LNCaP clone FGC (cell line): ENCODE data around the gene FTL.

Experiments
- DNase-seq: peaks from one replicate; pipeline ENCODE4 v3.0.0-alpha.2; 2011; ENCODE audit warnings: low read depth
- H3K4me3 ChIP-seq: 2 replicates; pipeline ENCODE4 v1.5.1; 2011; ENCODE audit warnings: mild to moderate bottlenecking, low read depth, low read length, control low read depth
- TF ChIP-seq, protein P1 (sequence below): IDR thresholded peaks from 2 replicates; pipeline ENCODE4 v1.5.1; 2012; ENCODE audit warnings: mild to moderate bottlenecking; ENCODE audit not compliant: control insufficient read depth, insufficient read depth; ENCODE audit errors: extremely low read depth

Gene FTL

DNA sequence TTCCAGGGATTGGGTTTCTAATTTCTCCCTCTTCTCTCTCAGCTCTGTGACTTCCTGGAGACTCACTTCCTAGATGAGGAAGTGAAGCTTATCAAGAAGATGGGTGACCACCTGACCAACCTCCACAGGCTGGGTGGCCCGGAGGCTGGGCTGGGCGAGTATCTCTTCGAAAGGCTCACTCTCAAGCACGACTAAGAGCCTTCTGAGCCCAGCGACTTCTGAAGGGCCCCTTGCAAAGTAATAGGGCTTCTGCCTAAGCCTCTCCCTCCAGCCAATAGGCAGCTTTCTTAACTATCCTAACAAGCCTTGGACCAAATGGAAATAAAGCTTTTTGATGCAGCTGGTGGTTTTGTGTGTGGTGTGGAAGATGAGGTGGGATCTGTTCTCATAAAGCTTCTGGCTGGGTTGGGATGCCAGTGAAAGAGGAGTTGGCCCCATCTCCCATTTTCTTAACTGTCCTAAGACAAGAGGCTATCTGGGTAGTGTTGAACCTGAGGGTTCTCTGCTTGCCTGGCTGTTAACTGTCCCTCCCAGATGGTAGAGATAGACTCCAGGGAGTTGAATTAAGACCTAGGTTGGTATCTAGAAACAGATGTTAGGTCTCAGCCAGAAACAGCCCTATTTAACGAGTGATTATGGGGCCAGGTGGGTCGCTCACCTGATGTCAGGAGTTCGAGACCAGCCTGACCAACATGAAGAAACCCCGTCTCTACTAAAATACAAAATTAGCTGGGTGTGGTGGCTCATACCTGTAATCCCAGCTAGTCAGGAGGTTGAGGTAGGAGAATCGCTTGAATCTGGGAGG lies 1.6 kb downstream of the FTL start:
- no peak for DNase-seq
- H3K4me3 ChIP-seq, result peak overlapping the region; percentile 71
- TF ChIP-seq, protein P1, sequence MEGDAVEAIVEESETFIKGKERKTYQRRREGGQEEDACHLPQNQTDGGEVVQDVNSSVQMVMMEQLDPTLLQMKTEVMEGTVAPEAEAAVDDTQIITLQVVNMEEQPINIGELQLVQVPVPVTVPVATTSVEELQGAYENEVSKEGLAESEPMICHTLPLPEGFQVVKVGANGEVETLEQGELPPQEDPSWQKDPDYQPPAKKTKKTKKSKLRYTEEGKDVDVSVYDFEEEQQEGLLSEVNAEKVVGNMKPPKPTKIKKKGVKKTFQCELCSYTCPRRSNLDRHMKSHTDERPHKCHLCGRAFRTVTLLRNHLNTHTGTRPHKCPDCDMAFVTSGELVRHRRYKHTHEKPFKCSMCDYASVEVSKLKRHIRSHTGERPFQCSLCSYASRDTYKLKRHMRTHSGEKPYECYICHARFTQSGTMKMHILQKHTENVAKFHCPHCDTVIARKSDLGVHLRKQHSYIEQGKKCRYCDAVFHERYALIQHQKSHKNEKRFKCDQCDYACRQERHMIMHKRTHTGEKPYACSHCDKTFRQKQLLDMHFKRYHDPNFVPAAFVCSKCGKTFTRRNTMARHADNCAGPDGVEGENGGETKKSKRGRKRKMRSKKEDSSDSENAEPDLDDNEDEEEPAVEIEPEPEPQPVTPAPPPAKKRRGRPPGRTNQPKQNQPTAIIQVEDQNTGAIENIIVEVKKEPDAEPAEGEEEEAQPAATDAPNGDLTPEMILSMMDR, result no peak

DNA sequence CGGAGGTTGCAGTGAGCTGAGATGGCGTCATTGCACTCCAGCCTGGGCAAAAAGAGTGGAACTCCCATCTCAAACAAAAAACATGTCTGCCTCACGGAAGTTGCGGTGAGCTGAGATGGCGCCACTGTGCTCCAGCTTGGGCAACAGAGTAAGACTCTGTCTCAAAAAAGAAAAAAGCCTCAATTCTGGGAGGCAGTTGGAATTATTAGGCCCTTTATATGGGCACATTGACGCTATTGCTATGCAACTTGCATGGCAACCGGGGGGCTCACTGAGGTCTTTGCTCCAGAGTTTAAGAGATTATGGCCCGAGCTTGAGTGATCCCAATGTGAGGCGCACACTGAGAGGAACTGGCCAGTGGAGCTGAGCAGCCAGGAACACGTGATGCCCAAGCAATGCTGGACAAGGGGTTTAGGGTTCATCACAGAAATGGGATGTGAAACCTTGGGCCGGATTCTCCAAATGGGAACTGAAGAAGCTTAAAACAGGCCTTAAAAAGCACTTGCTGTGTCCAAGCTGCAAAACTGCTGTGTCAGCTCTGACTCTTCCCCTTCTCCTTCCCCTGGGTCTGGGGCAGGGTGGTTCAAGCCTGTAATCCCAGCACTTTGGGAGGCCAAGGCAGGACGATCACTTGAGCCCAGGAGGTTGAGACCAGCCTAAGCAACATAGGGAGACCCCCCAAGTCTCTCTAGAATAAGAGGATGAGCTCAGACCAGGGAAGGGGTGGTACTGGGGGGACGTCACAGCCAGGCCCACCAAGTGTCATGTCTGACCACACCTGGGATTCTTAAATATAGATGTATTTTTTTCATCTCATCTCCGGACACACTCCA lies 2.5 kb downstream of the FTL start:
- H3K4me3 ChIP-seq, result no peak overlapping the region
- no peak for DNase-seq

DNA sequence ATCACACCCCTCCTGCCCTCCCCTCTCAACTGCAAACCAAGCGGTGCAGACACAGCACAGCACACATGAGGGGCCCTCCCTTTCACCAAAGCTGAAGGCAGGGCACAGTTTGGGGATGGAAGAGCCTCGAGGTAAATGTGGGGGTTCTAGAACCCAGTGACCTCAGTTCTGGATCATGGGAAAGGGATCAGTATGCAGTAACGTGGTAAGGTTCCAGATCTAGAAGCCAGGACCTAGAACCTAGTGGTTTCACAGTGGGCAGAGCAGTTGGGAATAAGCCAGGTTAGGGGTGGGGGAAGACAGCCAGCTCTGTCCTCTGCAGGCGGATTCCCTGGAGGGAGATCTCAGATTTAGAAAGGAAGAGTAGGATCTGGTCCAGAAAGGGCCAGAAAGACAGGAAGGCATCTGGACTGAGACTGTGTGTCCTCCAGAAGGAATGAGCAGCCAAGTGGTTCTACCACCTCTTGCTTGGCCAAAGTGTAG lies 3.1 kb downstream of the FTL start:
- DNase-seq, result no peak
- no peak overlapping the region for H3K4me3 ChIP-seq
- TF ChIP-seq, protein P1, result no peak

More for the DNA sequence above, 2.5 kb downstream of the FTL start:
- TF ChIP-seq, protein P1, result no peak

DNA sequence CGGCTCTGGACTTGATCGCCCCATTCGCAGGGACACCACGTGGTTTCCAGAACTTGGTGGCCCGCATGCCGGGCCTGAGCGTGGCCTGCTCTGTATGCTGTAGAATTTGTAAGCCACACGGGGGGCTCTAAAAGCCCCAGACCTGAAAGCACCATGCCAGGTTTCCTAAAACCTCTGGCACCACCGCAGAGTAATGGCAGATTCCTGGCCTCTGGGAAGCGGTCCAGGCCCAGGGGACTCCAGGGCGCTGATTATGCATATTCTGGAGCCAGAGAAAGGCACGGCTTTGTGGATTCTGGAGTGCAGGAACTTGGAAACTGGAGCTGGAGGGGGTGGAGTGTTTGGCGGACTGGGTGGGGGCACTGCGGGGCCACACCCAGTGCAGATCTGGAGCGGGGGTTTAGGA lies 3.7 kb downstream of the FTL start:
- DNase-seq, result no peak
- no peak overlapping the region for H3K4me3 ChIP-seq
- TF ChIP-seq, protein P1, result no peak

DNA sequence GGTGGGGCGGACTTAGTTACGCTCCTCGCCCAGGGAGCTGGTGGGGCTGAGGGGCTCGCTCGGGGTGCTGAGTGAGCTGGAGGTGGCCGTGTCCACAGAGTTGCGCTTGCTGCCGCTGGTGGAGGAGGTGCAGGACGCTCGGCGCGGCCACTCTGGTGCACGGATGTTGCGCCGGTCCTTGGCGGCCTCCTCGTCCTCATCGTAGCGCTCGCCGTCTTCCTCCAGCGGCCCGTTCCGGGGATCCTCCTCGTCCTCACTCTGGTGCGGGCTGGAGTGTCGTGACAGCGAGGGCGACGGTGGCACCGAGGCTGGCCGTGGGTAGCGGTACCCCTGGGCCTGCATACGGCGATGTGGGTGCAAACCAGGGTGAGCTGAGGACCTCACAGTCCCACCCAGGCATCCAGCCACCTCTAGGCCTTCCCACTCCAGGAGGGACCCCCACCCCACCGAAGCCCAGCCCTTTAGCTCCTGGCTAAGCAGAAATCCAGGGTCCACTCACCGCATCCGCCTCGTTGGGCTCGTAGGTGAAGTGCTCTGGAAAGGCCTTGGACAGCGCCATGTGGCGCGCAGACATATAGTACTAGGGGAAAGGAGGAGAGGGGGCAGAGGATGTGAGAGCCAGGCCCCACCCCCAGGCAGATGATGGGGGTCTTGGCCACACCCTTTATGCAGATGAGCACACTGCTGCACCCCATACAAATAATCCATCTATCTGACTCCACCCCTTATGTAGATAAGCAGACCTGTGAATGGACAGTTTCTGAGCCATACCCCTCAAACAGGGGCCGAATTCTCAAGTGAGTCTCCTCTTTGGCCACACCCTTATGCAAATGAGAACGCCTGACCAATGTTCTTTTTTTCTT lies 4.4 kb downstream of the FTL start:
- TF ChIP-seq, protein P1, result no peak
- no peak for DNase-seq

DNA sequence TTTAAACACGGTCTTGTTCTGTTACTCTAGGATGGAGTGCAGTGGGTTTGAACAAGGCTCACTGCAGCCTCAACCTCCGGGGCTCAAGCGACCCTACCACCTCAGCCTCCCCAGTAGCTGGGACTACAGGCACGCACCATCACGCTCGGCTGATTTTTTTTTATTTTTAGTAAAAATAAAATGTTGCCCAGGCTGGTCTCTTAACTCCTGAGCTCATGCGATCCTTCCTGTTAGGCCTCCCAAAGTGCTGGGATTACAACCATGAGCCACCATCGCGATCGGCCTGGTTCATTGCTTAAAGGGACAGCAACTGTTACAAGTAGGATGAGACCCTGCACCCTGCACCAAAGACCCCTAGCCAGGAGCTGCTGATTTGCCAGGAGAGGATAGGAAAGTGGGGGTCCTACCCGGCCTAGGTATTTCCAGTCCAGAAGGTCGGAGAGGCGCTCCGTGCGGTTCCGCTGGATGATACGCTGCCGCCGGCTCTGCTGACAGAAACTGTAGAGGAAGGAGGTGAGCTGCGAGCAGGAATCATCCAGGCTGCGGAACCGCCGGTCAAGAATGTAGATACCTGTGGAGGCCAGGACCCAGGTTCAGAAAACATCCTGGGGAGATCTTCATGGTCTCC lies 5.1 kb downstream of the FTL start:
- no peak overlapping the region for H3K4me3 ChIP-seq
- DNase-seq, result no peak
- TF ChIP-seq, protein P1, result no peak

More for the DNA sequence above, 4.4 kb downstream of the FTL start:
- no peak overlapping the region for H3K4me3 ChIP-seq
